ENCODE measurements around the gene PRH2.

DNA sequence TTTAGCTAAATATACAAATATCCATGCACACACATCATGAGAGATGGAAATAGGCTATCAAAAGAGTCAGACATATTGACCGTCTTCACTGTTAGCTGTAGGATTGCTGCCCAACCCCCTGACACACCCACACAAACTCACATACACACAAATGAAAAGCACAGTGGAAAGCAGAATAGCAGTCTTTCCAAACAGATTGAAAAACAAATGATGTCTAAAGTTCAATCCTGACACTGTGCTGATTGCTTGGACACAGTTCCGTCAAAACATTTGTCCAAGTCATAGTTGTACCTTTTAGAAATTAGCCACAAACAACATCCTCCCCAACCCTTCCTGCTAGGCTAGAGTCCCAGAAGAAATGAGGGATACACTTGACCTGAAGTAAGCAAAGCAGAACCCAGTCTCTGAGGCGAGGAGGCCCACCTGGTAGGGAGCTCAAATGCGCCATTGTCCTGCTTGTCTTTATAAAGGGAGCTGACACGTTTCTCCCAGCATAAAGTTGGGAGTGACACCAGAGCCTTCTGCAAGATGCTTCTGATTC lies at the start of gene PRH2:
- TF ChIP-seq, protein P1, sequence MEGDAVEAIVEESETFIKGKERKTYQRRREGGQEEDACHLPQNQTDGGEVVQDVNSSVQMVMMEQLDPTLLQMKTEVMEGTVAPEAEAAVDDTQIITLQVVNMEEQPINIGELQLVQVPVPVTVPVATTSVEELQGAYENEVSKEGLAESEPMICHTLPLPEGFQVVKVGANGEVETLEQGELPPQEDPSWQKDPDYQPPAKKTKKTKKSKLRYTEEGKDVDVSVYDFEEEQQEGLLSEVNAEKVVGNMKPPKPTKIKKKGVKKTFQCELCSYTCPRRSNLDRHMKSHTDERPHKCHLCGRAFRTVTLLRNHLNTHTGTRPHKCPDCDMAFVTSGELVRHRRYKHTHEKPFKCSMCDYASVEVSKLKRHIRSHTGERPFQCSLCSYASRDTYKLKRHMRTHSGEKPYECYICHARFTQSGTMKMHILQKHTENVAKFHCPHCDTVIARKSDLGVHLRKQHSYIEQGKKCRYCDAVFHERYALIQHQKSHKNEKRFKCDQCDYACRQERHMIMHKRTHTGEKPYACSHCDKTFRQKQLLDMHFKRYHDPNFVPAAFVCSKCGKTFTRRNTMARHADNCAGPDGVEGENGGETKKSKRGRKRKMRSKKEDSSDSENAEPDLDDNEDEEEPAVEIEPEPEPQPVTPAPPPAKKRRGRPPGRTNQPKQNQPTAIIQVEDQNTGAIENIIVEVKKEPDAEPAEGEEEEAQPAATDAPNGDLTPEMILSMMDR (IDR thresholded peaks at IDR 0.05): no peak
- no peak for TF ChIP-seq POLR2A (IDR thresholded peaks at IDR 0.05)
